IPS-18a (cell line): ENCODE data around the gene ZNF688.
A peak's percentile ranks its signal among the peaks of the same experiment; 100 is the strongest.
"Not testable (repeated sequence)": the region's sequence is repeated elsewhere in the genome, so short reads cannot be mapped to it uniquely, and the experiment has no call there.

ENCODE experiments used
- H3K27ac ChIP-seq: one replicate; pipeline ENCODE4 v1.5.1; 2013; ENCODE audit warnings: low read length
- H3K27me3 ChIP-seq: one replicate; pipeline ENCODE4 v1.6.1; 2013; ENCODE audit warnings: mild to moderate bottlenecking, low read length; ENCODE audit not compliant: control insufficient read depth, insufficient read depth
- H3K36me3 ChIP-seq: one replicate; pipeline ENCODE4 v1.6.1; 2013; ENCODE audit warnings: low read depth, low read length; ENCODE audit not compliant: control insufficient read depth
- H3K4me1 ChIP-seq: one replicate; pipeline ENCODE4 v1.6.1; 2013; ENCODE audit warnings: low read depth, low read length; ENCODE audit not compliant: control insufficient read depth
- H3K4me3 ChIP-seq: one replicate; pipeline ENCODE4 v1.5.1; 2013; ENCODE audit warnings: low read length
- H3K9ac ChIP-seq: one replicate; pipeline ENCODE4 v1.6.1; 2013; ENCODE audit warnings: mild to moderate bottlenecking, low read length, moderate library complexity
- H3K9me3 ChIP-seq: one replicate; pipeline ENCODE4 v1.6.1; 2013; ENCODE audit warnings: low read depth, low read length; ENCODE audit not compliant: control insufficient read depth

Gene ZNF688

DNA sequence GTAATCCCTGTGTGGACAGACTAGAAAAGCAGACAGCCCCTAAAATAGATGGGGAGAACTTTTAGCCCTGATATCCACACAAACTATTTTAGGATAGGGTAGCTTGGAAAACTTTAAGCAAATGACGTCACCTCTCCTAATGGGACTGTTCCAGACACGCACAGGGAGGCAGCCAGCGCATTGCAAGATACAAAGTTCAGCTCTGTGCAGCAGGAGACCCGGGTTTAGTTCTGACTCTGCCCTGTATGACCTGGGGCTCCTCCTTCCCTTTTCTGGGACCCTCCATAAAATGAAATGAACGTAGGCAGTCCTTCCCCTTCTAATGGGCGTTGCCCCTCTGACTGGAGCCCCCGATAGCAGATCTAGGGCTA lies 32.4 kb upstream of the ZNF688 start:
- Histone ChIP-seq H3K9ac (no peak overlapping the region), H3K4me3 (no peak overlapping the region), H3K4me1 (no peaks in the 10 kb centered on the region), H3K36me3 (peaks cover 29% of the 10 kb centered on the region), H3K27ac (no peak overlapping the region), H3K9me3 (no peaks in the 10 kb centered on the region), H3K27me3 (no peaks in the 10 kb centered on the region)

GRCh38 chr16:30602616-30603277 lies 31.2 kb upstream of the ZNF688 start:
- peaks cover 27% of the 10 kb centered on the region for H3K36me3 ChIP-seq

DNA sequence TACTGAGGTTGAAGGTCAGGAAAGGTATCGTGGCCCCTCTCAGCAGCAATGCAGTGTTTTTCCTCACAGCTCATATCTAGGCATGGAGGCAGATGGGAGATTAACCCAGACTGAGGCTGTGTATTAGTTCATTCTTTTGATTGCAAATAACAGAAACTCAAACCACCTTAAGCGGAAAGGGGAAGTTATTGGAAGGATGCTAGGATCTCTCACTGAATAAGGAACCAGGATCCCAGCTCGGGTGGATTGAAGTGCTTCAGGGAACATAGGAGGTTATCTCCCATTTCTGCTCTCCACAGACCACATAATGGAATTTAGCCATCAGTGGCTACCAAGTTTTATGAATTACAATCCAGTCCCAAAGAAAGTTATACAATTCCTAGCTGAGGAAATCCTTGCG lies 30.5 kb upstream of the ZNF688 start:
- H3K36me3 ChIP-seq, result peaks cover 26% of the 10 kb centered on the region
- H3K9me3 ChIP-seq, result no peaks in the 10 kb centered on the region
- H3K27ac ChIP-seq, result no peak overlapping the region

More at GRCh38 chr16:30602616-30603277, 31.2 kb upstream of the ZNF688 start:
- Histone ChIP-seq H3K4me1 (no peaks in the 10 kb centered on the region), H3K9ac (no peak overlapping the region), H3K9me3 (no peaks in the 10 kb centered on the region), H3K4me3 (no peak overlapping the region), H3K27ac (no peak overlapping the region), H3K27me3 (no peaks in the 10 kb centered on the region)

GRCh38 chr16:30600929-30601328 lies 29.4 kb upstream of the ZNF688 start:
- no peak overlapping the region for H3K9ac ChIP-seq
- H3K9me3 ChIP-seq, result no peaks in the 10 kb centered on the region
- no peak overlapping the region for H3K4me3 ChIP-seq
- H3K36me3 ChIP-seq, result peaks cover 20% of the 10 kb centered on the region
- H3K27ac ChIP-seq, result no peak overlapping the region
- no peaks in the 10 kb centered on the region for H3K4me1 ChIP-seq
- H3K27me3 ChIP-seq, result no peaks in the 10 kb centered on the region

More for the DNA sequence above, 30.5 kb upstream of the ZNF688 start:
- Histone ChIP-seq H3K27me3 (no peaks in the 10 kb centered on the region), H3K4me3 (no peak overlapping the region), H3K9ac (no peak overlapping the region), H3K4me1 (no peaks in the 10 kb centered on the region)

DNA sequence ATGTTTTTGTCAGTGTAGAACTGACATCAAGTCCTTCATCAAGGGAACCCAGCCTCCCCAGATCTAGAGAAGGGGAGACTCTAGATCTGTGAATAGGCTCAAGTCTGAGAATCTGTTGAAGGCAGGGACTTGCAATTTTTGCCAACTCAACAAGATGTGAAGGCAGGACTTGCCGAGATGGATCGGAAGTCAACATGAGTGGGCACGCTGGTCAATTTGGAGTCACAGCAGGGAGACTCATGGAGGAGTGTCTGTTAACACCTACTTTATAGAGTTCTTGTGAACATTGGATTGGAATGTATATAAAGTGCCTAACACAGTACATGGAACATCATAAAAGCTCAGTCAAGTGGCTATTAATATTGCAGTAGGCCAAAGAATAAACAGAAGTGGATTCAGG lies 28.7 kb upstream of the ZNF688 start:
- Histone ChIP-seq H3K9ac (no peak overlapping the region), H3K4me3 (no peak overlapping the region), H3K9me3 (no peaks in the 10 kb centered on the region), H3K4me1 (no peaks in the 10 kb centered on the region), H3K27me3 (no peaks in the 10 kb centered on the region), H3K36me3 (peaks cover 16% of the 10 kb centered on the region), H3K27ac (no peak overlapping the region)

GRCh38 chr16:30592871-30593270 lies 21.4 kb upstream of the ZNF688 start:
- Histone ChIP-seq H3K36me3 (peaks cover under 1% of the 10 kb centered on the region), H3K27ac (no peak overlapping the region), H3K27me3 (no peaks in the 10 kb centered on the region), H3K4me1 (no peaks in the 10 kb centered on the region), H3K4me3 (no peak overlapping the region), H3K9ac (no peak overlapping the region), H3K9me3 (no peaks in the 10 kb centered on the region)

GRCh38 chr16:30590869-30591268 lies 19.4 kb upstream of the ZNF688 start:
- not testable (repeated sequence) for H3K4me3 ChIP-seq, H3K4me1 ChIP-seq, H3K27me3 ChIP-seq, H3K27ac ChIP-seq, H3K9me3 ChIP-seq, H3K9ac ChIP-seq, H3K36me3 ChIP-seq

DNA sequence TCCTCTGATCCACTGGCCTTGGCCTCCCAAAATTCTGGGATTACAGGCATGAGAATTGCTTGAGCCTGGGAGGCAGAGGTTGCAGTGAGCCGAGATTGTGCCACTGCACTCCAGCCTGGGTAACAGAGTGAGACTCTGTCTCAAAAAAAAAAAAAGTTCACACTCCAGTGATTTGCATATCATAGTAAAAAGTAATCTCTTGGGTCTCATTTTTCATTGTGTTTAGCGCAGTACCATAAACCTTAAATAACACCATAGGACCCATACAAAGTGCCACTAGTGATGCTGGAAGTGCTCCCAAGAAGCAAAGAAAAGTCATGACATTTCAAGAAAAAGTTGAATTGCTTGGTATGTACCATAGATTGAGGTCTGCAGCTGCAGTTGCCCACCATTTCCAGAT lies 18.1 kb upstream of the ZNF688 start:
- not testable (repeated sequence) for H3K36me3 ChIP-seq, H3K27ac ChIP-seq, H3K4me3 ChIP-seq, H3K27me3 ChIP-seq, H3K4me1 ChIP-seq, H3K9ac ChIP-seq, H3K9me3 ChIP-seq

DNA sequence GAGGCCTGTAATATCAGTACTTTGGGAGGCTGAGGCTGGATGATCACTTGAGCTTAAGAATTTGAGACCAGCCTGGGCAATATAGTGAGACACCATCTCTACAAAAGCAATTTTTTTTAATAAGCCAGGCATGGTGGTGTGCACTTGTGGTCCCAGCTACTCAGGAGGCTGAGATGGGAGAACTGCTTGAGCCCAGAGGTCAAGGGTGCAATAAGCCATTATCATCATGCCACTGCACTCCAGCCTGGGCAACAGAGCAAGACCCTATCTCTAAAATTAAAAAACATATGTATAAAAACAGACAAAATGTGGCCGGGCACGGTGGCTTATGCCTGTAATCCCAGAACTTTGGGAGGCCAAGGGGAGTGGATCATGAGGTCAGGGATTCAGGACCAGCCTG lies 17.1 kb upstream of the ZNF688 start:
- Histone ChIP-seq H3K27ac (no peak overlapping the region), H3K4me3 (no peak overlapping the region), H3K4me1 (no peaks in the 10 kb centered on the region), H3K36me3 (peaks cover 5% of the 10 kb centered on the region), H3K9ac (no peak overlapping the region), H3K9me3 (no peaks in the 10 kb centered on the region), H3K27me3 (no peaks in the 10 kb centered on the region)

GRCh38 chr16:30585400-30586191 lies 14.1 kb upstream of the ZNF688 start, which contains the start of gene ZNF785:
ZNF785 (minus strand) TSS chr16:30585697; CDS start chr16:30585611, 86 bp downstream.
- no peaks in the 10 kb centered on the region for H3K4me1 ChIP-seq
- peak within 1 kb of the TSS; percentile 92 for H3K4me3 ChIP-seq
- no peaks in the 10 kb centered on the region for H3K9me3 ChIP-seq
- peak within 1 kb of the TSS; percentile 90 for H3K9ac ChIP-seq
- no peaks in the 10 kb centered on the region for H3K27me3 ChIP-seq
- peaks cover 22% of the 10 kb centered on the region for H3K36me3 ChIP-seq
- peak within 1 kb of the TSS; percentile 48 for H3K27ac ChIP-seq

DNA sequence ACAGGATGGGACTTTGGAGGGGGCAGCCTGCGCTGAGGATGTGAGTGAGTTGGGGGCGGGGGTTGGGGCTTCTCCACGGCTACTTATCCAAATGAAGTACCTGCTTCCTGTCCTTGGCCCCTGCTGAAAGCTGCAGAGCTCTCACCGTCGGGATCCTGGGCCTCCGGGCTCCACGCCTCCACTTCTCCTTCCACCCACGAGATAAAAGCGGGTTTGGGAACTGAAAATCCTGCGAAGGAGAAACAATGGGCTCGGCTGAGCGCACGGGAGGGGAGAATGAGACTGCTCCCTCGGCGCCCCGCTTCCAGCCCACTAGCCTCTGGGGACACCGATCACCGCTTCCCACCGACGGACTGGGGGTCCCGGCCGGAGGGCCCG lies 13.5 kb upstream of the ZNF688 start:
- no peaks in the 10 kb centered on the region for H3K4me1 ChIP-seq
- peaks cover 22% of the 10 kb centered on the region for H3K36me3 ChIP-seq
- H3K9ac ChIP-seq, result peak overlapping the region; percentile 90
- peak overlapping the region; percentile 47 for H3K27ac ChIP-seq
- H3K27me3 ChIP-seq, result no peaks in the 10 kb centered on the region
- H3K9me3 ChIP-seq, result no peaks in the 10 kb centered on the region
- peak overlapping the region; percentile 92 for H3K4me3 ChIP-seq
